GM15510 (cell line): ENCODE measurements around the gene MMRN2.

Experiments
- POLR2A ChIP-seq: IDR thresholded peaks from 3 replicates; pipeline ENCODE4 v1.6.1; 2011; ENCODE audit warnings: borderline replicate concordance; ENCODE audit not compliant: insufficient read length; ENCODE audit errors: extremely low read depth

Gene MMRN2

GRCh38 chr10:86889997-86890396 lies 67.4 kb downstream of the MMRN2 start:
- no peak for TF ChIP-seq POLR2A

GRCh38 chr10:86888585-86889381 lies 68.6 kb downstream of the MMRN2 start:
- no peak for TF ChIP-seq POLR2A
